Fibroblast of skin of right biceps (primary cell): ENCODE results near the gene SBNO2.
"Not testable (repeated sequence)": the region's sequence is repeated elsewhere in the genome, so short reads cannot be mapped to it uniquely, and the experiment has no call there.

Source experiments
- DNase-seq: peaks from one replicate; pipeline ENCODE4 v3.0.0-alpha.2; 2013

The SBNO2 gene

DNA sequence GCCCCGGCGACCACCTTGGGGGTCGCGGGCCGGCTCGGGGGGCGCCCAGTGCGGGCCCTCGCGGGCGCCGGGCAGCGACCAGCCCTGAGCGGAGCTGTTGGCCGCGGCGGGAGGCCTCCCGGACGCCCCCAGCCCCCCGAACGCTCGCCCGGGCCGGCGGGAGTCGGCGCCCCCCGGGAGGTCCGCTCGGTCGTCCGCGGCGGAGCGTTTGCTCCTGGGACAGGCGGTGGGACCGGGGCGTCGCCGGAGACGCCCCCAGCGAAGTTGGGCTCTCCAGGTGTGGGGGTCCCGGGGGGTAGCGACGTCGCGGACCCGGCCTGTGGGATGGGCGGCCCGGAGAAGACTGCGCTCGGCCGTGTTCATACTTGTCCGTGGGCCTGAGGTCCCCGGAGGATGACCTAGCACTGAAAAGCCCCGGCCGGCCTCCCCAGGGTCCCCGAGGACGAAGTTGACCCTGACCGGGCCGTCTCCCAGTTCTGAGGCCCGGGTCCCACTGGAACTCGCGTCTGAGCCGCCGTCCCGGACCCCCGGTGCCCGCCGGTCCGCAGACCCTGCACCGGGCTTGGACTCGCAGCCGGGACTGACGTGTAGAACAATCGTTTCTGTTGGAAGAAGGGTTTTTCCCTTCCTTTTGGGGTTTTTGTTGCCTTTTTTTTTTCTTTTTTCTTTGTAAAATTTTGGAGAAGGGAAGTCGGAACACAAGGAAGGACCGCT lies 32.2 kb upstream of the SBNO2 start:
- DNase-seq = no peak

DNA sequence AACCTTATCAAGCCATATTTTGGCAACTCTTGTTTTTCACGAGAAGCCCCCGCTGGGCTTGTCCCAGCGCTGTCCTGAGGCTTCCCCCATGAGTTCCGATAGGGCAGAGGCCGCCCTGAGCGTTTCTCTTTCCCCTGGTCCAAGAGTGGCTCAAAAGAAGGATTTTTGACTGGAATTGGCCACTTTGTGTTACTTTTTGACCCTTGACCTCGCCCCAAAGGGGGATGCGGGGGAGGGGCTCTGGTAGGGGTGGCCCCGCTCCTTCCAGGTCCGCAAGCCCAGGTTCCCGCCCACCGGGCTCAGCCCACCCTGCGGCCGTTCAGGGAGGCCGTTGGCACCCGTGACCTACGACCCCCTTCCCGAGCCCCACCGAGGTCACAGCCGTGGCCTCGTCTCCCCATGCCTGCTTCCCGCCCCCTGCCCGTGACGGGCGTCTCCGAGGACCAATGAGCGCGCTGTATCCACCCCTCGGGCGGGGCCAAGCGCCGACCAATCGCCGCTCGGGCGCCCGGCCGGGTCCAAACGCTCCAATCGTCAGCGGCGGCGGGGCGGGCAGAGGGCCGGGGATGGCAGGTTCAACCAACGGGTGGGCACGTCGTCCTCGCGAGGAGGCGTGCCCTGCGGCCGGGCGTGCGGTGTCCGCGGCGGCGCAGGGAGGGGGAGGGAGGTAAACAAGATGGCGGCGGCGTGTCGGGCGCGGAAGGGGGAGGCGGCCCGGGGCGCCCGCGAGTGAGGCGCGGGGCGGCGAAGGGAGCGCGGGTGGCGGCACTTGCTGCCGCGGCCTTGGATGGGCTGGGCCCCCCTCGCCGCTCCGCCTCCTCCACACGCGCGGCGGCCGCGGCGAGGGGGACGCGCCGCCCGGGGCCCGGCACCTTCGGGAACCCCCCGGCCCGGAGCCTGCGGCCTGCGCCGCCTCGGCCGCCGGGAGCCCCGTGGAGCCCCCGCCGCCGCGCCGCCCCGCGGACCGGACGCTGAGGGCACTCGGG lies 31.3 kb upstream of the SBNO2 start, which contains the start of gene STK11:
Gene STK11 (plus strand): TSS at position 665 of the 986 bp plus-strand sequence. CDS start 1,136 bp downstream, outside the sequence.
- DNase-seq = peak; percentile 98

GRCh38 chr19:1200614-1201013 lies 26.5 kb upstream of the SBNO2 start:
- not testable (repeated sequence) for DNase-seq

DNA sequence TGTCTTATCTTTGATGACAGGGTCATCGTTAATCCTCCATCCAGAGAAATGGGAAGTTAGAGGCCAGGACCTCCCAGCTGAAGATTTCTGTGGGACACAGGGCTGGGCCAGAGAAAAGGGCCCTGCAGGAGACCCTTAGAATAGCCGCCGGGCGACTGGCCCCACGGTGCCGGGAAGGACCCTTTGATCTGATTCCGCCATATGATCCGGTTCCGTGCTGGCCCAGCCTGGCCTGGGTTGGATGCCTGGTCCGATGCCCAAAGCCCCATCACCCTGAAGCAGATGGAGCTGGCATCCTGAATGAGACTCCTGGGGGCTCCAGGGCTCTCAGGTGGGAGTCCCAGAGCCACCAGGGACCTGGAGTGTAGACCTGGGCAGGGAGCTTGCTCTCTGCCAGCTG lies 25.5 kb upstream of the SBNO2 start:
- no peak for DNase-seq

GRCh38 chr19:1189419-1189818 lies 15.4 kb upstream of the SBNO2 start:
- peak; percentile 37 for DNase-seq

GRCh38 chr19:1183543-1184172 lies 9.6 kb upstream of the SBNO2 start:
- DNase-seq = no peak

- DNase-seq = no peak
Measured at GRCh38 chr19:1182727-1183126, 8.7 kb upstream of the SBNO2 start.

DNA sequence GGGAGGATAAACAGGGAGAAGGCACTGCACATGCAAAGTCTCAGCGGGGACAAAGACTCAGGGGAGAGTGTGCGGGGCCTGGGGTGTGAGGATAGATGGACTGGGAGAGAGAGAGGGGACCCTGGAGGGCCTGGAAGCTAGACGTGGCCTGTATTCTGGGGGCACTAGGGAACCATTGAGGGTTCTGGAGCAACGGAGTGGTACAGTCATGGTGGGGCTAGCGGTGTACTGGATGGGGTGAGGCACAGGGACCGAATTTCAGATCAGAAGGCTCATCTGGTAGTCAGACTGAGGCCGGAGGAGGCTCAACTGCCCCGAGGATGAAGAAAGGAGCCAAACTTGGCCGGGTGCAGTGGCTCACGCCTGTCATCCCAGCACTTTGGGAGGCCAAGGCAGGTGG lies 8.0 kb upstream of the SBNO2 start:
- DNase-seq = no peak

- DNase-seq = no peak
Measured at GRCh38 chr19:1181606-1182005, 7.5 kb upstream of the SBNO2 start.

DNA sequence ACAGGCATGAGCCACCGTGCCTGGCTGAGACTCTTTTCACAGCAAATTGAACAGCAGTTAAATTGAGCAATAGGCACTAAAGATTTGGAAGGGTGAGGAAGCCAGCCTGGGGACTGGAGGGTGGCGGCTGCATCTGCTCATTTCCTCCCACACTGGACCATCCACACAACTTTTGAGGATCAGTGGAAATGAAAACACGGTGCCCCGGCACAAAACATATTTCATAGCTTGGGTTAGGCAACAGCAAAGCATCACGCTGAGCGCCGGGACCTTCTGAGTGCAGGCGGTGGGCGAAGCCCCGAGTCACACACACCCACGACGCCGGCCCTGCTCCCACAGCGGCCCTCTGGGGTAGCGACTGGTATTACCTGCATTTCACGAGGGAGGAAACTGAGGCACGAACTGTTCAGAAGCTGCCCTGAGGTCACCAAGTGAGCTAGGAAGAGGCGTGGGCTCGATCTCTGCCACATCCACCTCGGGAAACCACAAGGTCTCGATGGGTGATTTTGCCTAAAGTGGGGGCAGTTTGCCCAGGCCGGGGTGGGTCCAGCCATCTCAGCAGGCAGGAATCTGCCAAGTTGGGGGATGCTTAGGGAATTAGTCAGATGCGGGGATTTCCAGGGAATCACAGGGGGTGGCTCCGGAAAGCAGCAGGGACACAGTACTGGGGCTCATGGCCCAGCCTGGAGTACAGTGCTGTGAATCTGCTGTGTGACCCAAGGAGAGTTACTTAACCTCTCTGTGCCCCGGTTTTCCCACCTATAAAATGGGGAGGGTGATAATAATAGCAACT lies 3.5 kb upstream of the SBNO2 start:
- DNase-seq = peak; percentile 97

GRCh38 chr19:1173159-1173844 lies 766 bp downstream of the SBNO2 start:
- DNase-seq = no peak

DNA sequence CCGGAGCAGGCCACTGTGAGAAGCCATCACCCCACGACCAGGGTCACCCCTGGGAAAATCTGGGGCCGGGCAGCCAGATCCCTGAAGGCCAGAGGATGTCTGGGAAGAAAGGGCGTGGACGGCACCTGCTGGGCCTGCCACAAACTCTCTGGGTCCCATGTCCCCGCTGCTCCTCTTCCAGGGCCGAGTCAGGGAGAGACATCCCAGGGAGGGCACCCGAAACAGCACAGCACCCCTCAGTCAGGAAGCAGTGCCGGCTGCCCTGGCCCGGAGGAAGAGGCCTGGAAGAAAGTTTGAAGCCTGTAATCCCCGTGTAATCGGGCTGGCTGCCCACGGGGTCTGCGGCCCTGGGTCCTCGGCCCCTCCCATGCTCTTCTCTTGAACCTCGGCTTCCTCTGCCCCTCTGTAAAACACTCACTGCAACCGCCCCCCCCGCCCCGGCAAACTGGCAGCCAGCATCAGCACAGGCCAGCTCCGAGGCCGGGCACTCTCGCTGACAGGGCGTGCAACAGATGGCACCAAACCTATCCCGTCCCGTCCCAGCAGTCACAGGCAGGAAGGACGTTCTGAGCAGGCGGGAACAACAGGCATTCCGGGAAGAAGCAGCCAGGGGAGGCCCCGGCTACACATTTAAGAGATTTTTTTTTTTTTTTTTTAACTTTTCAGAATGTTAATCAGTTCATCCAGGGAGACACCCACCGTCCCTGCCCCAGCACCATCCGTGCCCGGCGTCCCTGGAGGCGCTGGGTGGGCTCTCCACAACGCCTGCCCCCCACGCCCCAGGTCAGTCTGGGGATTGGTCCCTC lies 1.5 kb downstream of the SBNO2 start:
- peak; percentile 69 for DNase-seq

- DNase-seq = no peak
Measured at GRCh38 chr19:1171755-1172352, 2.2 kb downstream of the SBNO2 start.

- no peak for DNase-seq
Measured at GRCh38 chr19:1170938-1171754, 2.9 kb downstream of the SBNO2 start.

DNA sequence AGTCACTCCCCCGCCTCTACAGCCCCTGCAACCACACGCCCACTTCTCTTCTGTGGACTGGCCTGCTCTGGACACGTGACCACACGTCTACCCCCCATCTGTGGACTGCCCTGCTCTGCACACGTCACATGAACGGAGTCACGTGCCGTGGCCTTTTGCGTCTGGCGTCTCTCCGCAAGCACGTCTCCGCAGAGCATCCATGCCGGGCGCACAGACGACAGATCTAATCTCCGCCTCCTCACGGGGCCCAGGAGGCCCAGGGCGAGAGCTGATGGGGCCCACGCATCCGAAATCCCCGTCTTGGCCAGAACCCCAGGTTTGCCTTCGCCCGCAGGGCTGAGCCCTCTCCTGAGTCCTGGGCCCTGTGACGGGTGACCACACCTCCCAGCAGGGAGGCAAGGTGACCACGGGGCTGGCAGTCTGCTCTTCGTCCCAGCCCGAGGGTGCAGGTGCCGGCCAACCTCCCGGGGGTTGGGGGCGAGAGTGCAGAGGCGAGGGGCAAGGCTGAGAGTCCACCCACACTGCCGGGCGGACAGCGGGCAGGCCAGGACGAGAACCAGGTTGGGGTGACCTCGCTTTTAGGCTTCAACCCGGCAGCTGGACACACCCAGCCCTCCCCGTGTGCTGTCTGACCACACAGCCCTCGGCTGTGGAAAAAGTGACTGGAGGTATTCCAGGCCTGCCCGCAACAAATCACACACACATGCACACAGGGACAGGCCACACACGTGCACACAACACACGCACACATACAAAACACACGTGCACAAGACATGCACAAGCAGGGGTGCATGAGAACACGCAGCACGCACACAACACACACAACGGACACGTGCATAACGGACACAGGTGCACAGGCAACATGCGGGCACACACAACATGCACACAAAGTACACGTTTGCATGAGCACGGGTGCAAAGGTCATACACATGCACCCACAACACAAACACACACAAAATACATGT lies 3.9 kb downstream of the SBNO2 start:
- DNase-seq = peak; percentile 53

- no peak for DNase-seq
Measured at GRCh38 chr19:1169411-1169791, 4.7 kb downstream of the SBNO2 start.

DNA sequence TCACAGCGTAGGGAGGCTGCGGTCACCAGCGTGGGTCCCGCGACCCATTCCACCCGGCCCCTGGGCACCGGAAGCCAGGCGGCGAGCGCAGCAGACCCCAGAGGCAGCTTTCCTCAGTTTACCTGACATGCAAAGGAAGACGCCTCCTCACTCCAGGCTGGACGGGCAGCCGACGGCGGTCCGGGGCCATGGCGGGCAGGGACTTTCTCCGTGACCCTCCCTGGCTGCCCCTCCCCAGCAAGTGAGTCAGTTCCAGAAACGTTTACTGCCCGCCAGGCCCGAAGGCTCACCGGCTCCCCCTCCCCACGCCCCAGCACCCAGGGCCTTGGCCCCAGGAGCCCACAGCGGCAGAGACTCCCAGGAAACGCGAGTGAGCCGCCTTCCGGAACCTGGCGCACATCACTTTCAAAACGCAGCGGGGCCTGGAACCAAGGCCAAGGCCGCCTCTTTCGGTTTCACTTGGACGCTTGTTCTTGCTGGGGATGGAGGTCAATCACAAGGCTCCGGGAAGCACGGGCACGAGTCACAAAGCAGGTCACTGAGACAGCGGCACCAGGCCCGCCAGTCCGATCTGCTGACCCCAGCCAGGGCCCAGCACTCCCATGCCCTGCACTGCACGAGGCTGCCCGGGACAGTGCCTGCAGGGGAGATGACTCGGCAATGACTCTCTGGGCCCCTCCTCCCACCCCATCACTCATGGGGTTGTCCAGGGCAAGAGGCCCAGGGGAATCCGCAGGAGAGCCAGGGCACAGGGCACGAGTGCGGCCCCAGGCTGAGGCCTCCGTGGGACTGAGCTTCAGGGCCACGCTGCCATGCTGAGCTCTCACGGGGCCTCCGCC lies 5.3 kb downstream of the SBNO2 start:
- DNase-seq = peak; percentile 59
